Sigmoid colon (tissue), 4 donors: ENCODE results near the gene HAND1.

Source experiments
- CTCF ChIP-seq, 4 experiments: fragments of 450-650 bp in 3 of 4; fragments of 200-600 bp in 1 of 4; IDR thresholded peaks; one replicate each; pipeline ENCODE4 v1.5.1; 2016 to 2019; ENCODE audit warnings: antibody characterized with exemption in 4 of 4, mild to moderate bottlenecking in 3 of 4, moderate library complexity in 2 of 4
- POLR2A ChIP-seq, 2 donors: fragments of 450-650 bp; IDR thresholded peaks; one replicate each; pipeline ENCODE4 v1.6.1; 2016; ENCODE audit warnings: antibody characterized with exemption in 2 of 2, mild to moderate bottlenecking in 2 of 2, moderate library complexity in 2 of 2
- POLR2AphosphoS5 ChIP-seq, 4 donors: sonication (generic); formaldehyde crosslinking; IDR thresholded peaks; one replicate each; pipeline ENCODE4 v1.6.1; 2017; ENCODE audit warnings: antibody characterized with exemption in 4 of 4

- TF ChIP-seq CTCF (IDR thresholded peaks at IDR 0.05) (no peak), POLR2A (IDR thresholded peaks at IDR 0.05) (no peak), POLR2AphosphoS5 (IDR thresholded peaks at IDR 0.05) (peak in 1 of 4 donors; percentile 44)
These were observed 13.6 kb downstream of the HAND1 start for GRCh38 chr5:154464438-154464837.
